ENCODE measurements around the gene TMCC3.

The TMCC3 gene

DNA sequence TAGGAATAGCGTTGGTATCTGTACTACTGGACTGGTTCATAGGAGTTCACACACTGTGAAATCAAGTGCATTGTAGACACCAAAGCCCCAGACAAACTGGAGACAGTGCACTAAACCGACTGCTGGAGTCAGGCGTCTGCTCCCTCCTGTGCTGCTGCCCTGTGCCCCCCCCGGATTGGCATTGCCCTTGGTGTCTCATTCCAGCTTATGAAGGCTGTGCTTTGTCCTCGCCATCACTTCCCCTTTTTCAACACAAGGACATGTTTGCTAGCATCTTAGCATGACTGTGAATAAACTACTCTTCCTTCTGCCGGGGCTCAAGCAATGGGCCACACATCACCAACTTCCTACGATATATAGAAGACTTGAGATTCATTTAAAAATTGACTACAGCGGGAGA, 84.0 kb downstream of the TMCC3 start:
- no peak overlapping the region for H3K4me3 ChIP-seq (ENCODE audit: low read depth, low read length)
- TF ChIP-seq, protein P1, sequence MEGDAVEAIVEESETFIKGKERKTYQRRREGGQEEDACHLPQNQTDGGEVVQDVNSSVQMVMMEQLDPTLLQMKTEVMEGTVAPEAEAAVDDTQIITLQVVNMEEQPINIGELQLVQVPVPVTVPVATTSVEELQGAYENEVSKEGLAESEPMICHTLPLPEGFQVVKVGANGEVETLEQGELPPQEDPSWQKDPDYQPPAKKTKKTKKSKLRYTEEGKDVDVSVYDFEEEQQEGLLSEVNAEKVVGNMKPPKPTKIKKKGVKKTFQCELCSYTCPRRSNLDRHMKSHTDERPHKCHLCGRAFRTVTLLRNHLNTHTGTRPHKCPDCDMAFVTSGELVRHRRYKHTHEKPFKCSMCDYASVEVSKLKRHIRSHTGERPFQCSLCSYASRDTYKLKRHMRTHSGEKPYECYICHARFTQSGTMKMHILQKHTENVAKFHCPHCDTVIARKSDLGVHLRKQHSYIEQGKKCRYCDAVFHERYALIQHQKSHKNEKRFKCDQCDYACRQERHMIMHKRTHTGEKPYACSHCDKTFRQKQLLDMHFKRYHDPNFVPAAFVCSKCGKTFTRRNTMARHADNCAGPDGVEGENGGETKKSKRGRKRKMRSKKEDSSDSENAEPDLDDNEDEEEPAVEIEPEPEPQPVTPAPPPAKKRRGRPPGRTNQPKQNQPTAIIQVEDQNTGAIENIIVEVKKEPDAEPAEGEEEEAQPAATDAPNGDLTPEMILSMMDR (IDR thresholded peaks at IDR 0.05; ENCODE audit: low read depth, low read length), result no peak

DNA sequence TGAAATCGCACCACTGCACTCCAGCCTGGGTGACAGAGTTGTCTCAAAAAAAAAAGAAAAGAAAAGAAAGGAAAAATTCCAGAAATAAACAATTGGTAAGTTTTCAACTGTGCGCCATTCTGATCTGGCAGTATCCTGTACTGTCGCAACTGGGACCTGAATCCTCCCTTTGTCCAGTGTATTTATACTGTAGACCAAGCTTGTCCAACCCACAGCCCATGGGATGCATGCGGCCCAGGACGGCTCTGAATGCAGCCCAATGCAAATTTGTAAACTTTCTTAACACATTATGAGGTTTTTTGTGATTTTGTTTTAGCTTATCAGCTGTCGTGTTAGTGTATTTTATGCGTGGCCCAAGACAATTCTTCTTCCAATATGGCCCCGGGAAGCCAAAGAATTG, 84.7 kb downstream of the TMCC3 start:
- H3K4me3 ChIP-seq (ENCODE audit: low read depth, low read length), result no peak overlapping the region
- TF ChIP-seq, protein P1 (IDR thresholded peaks at IDR 0.05; ENCODE audit: low read depth, low read length), result no peak

DNA sequence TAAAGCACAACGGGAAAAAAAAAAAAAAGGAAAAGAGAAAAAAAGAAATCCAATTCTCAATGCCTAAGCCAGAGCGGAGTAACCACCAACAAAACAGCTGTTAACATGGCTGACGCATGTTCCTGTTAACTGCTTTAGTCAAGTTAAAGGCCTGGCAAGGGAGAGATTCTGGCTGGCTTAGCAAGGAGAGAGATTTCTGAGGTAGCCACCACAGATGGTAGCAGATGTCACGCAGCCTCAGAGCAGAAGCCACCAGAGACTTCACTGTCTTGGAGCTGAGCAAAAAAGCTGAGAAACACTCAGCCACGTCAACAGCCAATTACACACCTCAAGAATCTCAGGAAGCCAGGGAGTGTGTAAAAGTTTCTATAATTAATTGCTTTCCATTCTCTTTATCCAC, 87.1 kb downstream of the TMCC3 start:
- no peak overlapping the region for H3K4me3 ChIP-seq (ENCODE audit: low read depth, low read length)
- TF ChIP-seq, protein P1 (IDR thresholded peaks at IDR 0.05; ENCODE audit: low read depth, low read length), result no peak

DNA sequence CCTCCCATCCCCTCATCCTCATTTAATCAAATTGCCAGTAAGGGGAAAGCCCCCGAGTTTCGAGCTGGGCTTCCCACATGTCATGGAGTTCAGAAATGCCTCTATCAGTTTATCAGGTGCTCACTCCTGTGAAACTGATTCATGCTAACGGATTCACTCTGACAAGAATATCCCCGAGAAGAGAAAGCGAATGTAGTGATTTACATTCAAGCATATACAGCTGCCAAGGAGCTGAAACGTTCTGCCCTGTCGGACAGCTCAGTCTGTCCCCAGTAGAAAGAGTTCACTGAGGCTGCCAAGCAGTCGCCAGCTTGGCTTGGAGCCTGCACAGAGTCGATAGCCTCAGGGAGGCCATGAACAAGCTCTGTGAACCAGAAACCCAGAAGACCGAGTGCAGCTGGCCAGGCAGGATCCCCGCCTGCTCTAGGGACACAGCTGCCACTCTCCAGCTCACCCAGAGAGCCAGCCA, 88.4 kb downstream of the TMCC3 start:
- TF ChIP-seq, protein P1 (IDR thresholded peaks at IDR 0.05; ENCODE audit: low read depth, low read length), result no peak
- H3K4me3 ChIP-seq (ENCODE audit: low read depth, low read length), result no peak overlapping the region

DNA sequence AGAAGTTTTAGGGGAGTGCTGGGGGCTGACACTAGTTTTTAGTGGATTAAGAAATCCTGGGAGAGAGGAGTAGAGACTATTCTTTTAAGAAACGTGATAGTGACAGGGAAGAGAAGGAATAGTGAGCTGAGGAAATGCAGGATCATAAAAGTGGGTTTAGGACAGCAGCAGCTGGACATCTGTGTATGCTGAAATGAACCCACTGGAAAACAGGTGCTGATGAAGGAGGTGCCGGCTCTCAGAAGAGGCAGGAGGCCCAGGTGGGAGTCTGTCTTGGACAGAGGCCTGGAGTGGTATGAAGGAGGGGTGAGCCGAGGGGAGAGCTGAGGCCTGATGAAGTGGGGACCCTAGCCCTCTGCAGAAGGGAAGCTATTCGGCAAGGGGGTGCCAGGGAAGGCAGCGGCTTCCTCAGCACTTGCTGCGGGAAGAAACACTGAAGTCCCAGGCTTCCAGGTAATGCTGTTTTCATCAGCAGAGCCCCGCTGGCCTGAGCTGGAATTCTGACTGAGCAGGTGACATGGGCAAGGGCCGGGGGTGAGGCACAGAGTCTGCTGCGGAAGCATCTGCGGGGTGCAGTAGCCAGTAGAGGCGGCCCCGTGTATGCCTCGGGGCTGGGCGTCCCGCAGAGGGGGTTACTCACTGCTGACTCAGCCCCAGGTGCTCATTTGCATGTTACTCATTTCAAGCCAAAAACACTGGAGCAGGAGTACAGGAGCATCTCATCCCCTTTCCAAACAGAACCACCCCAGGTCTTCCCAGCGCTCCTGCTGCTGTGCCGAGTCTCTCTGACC, 89.7 kb downstream of the TMCC3 start:
- no peak overlapping the region for H3K4me3 ChIP-seq (ENCODE audit: low read depth, low read length)
- TF ChIP-seq, protein P1 (IDR thresholded peaks at IDR 0.05; ENCODE audit: low read depth, low read length), result no peak

DNA sequence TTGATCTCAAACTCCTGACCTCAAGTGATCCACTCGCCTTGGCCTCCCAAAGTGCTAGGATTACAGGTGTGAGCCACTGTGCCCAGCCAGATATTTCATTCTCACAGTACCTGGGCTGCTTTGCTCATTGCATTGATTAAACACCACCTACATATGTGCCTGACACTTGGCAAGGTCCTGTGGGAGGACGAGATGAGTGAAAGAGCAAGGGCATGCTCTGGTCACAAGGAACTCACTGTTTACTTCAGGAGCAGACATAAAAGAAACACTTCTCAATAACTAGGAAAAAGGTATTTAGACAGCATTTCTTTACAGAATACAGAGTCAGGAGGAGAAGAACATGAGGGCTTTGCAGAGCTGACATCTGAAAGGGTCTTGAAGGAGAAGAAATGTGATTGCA, 91.7 kb downstream of the TMCC3 start:
- no peak overlapping the region for H3K4me3 ChIP-seq (ENCODE audit: low read depth, low read length)
- TF ChIP-seq, protein P1 (IDR thresholded peaks at IDR 0.05; ENCODE audit: low read depth, low read length), result no peak

DNA sequence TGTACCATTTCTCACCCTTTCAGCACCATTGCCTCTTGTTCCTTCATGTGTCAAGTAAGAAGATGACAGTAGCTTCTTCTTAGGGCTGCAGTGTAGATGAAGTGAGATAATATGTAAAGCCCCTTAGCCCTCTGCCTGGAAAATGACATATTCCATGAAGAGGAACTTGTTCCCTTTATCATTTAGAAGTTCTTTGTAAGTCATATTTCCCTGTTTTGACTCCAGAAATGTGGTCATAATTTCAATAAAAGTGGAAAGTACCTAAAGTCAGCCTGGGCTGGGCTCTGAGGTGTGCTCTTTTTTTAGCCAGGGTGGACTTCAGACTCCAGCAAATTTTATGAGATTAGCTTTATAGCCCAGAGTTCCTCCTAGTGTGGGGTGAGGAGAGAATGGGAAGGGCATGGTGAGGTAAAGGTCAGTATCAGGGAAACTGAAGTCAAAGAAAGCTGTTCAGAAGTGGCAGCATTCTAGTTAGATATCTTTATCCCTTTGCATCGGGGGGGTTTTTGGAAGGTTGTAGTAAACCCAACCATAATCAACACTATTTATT, 92.5 kb downstream of the TMCC3 start:
- TF ChIP-seq, protein P1 (IDR thresholded peaks at IDR 0.05; ENCODE audit: low read depth, low read length), result no peak
- no peak overlapping the region for H3K4me3 ChIP-seq (ENCODE audit: low read depth, low read length)
